Smooth muscle cell (in vitro differentiated cells): ENCODE measurements around the gene CNTN5. TPM values are rescaled to one million over a fixed set of nuclear protein-coding genes. Genes with fewer than 3 reads are reported as not detected.

ENCODE experiments used
- DNase-seq: peaks from one replicate; lab custom pipeline; 2025; ENCODE audit not compliant: unreplicated experiment; lab: John Stamatoyannopoulos, UW
- H2AFZ ChIP-seq: fragments of 200-600 bp; sonication (generic); 2 replicates; pipeline ENCODE4 v1.6.0; 2016; ENCODE audit warnings: antibody characterized with exemption, low read depth, mild to moderate bottlenecking
- H3F3A ChIP-seq: fragments of 200-600 bp; sonication (generic); 2 replicates; pipeline ENCODE4 v1.6.0; 2017; ENCODE audit warnings: antibody characterized with exemption, low read depth
- H3K27ac ChIP-seq: fragments of 200-600 bp; sonication (generic); 2 replicates; pipeline ENCODE4 v1.5.1; 2016; ENCODE audit warnings: low read depth, mild to moderate bottlenecking
- H3K27me3 ChIP-seq: fragments of 200-600 bp; sonication (generic); 2 replicates; pipeline ENCODE4 v1.6.1; 2016; ENCODE audit warnings: low read depth, mild to moderate bottlenecking
- H3K36me3 ChIP-seq: fragments of 200-600 bp; sonication (generic); 2 replicates; pipeline ENCODE4 v1.5.1; 2016; ENCODE audit warnings: low read depth
- H3K4me1 ChIP-seq: fragments of 200-600 bp; sonication (generic); 2 replicates; pipeline ENCODE4 v1.5.1; 2016; ENCODE audit warnings: low read depth
- H3K4me2 ChIP-seq: fragments of 200-600 bp; sonication (generic); 2 replicates; pipeline ENCODE4 v1.6.0; 2016; ENCODE audit warnings: mild to moderate bottlenecking
- H3K4me3 ChIP-seq: fragments of 200-600 bp; sonication (generic); 2 replicates; pipeline ENCODE4 v1.5.1; 2016; ENCODE audit warnings: mild to moderate bottlenecking
- H3K79me2 ChIP-seq: fragments of 200-600 bp; sonication (generic); 2 replicates; pipeline ENCODE4 v1.6.0; 2016; ENCODE audit warnings: low read depth, mild to moderate bottlenecking
- H3K9ac ChIP-seq: fragments of 200-600 bp; sonication (generic); 2 replicates; pipeline ENCODE4 v1.6.0; 2016; ENCODE audit warnings: low read depth
- H3K9me3 ChIP-seq: fragments of 200-600 bp; sonication (generic); replicated peaks from 2 replicates; pipeline ENCODE4 v1.5.1; 2016; ENCODE audit warnings: low read depth
- H4K20me1 ChIP-seq: fragments of 200-600 bp; sonication (generic); 2 replicates; pipeline ENCODE4 v1.6.0; 2016; ENCODE audit warnings: low read depth
- WGBS: methylation state at CpG from one replicate; pipeline ENCODE4 v1.1.7; 2016; ENCODE audit warnings: low lambda C conversion rate; 5-methylcytosine and 5-hydroxymethylcytosine counted together
- polyA plus RNA-seq: library from polyadenylated mRNA; unstranded; fragments of >200 nt; fragmentation: Nextera tagmentation; extraction: Ambion mirVana; gene quantifications from 2 replicates; pipeline ENCODE4 v1.2.1, GENCODE V29; 2016
- total RNA-seq: library from RNA; depleted of rRNA; stranded (reverse); fragments of >200 nt; gene quantifications from 2 replicates; pipeline ENCODE4 v1.2.3, GENCODE V29; 2014
- TF ChIP-seq, protein P1 (sequence below): fragments of 200-600 bp; sonication (generic); IDR thresholded peaks from 2 replicates; pipeline ENCODE4 v1.5.1; 2017; ENCODE audit warnings: borderline replicate concordance, mild to moderate bottlenecking, antibody characterized with exemption; ENCODE audit not compliant: insufficient read depth, poor library complexity, severe bottlenecking

Gene CNTN5
- total and polyA plus RNA-seq, 2 experiments from 2014 or later, result 0.97 to 3.1 TPM

DNA sequence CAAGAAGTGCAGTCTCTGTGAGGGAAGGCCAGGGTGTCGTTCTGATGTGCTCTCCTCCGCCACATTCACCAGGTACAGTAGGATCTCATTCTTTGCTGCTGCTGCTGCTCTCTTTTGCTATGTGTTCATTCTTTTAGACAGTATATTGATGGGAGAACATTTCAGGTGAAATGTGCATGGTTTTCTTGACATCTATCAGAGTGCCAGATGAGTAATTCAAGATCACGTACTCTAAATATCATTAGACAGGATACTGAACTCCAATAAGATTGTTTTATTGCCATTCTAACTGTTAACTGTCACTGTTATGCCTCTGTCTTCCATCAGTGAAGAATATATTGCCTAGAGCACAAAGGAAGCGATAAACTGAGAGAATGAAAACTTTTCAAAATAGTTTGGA is 895.3 kb downstream of the CNTN5 start:
- Histone ChIP-seq H3K4me3 (no peak overlapping the region), H3K9me3 (no peaks in the 10 kb centered on the region), H3K4me2 (no peak overlapping the region), H3K36me3 (no peaks in the 10 kb centered on the region), H2AFZ (no peak overlapping the region), H3K79me2 (no peaks in the 10 kb centered on the region), H4K20me1 (no peaks in the 10 kb centered on the region), H3K4me1 (no peaks in the 10 kb centered on the region), H3F3A (no peaks in the 10 kb centered on the region), H3K9ac (no peak overlapping the region), H3K27ac (no peak overlapping the region), H3K27me3 (no peaks in the 10 kb centered on the region)
- 86% methylated on average over 4 of the region's 4 CpGs for WGBS
- no peak for DNase-seq
- TF ChIP-seq, protein P1, sequence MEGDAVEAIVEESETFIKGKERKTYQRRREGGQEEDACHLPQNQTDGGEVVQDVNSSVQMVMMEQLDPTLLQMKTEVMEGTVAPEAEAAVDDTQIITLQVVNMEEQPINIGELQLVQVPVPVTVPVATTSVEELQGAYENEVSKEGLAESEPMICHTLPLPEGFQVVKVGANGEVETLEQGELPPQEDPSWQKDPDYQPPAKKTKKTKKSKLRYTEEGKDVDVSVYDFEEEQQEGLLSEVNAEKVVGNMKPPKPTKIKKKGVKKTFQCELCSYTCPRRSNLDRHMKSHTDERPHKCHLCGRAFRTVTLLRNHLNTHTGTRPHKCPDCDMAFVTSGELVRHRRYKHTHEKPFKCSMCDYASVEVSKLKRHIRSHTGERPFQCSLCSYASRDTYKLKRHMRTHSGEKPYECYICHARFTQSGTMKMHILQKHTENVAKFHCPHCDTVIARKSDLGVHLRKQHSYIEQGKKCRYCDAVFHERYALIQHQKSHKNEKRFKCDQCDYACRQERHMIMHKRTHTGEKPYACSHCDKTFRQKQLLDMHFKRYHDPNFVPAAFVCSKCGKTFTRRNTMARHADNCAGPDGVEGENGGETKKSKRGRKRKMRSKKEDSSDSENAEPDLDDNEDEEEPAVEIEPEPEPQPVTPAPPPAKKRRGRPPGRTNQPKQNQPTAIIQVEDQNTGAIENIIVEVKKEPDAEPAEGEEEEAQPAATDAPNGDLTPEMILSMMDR, result no peak

GRCh38 chr11:99918761-99919160 is 898.0 kb downstream of the CNTN5 start:
- H3K9me3 ChIP-seq, result no peaks in the 10 kb centered on the region
- TF ChIP-seq, protein P1, result no peak
- no peak overlapping the region for H3K4me2 ChIP-seq
- no peaks in the 10 kb centered on the region for H3K27me3 ChIP-seq
- no peak overlapping the region for H3K9ac ChIP-seq
- WGBS, result 75% methylated on average over 3 of the region's 3 CpGs
- H3K4me1 ChIP-seq, result no peaks in the 10 kb centered on the region
- no peak overlapping the region for H3K4me3 ChIP-seq
- H3K27ac ChIP-seq, result no peak overlapping the region
- H4K20me1 ChIP-seq, result no peaks in the 10 kb centered on the region
- H3K36me3 ChIP-seq, result no peaks in the 10 kb centered on the region
- H3F3A ChIP-seq, result no peaks in the 10 kb centered on the region
- H2AFZ ChIP-seq, result no peak overlapping the region
- H3K79me2 ChIP-seq, result no peaks in the 10 kb centered on the region
- no peak for DNase-seq

- Histone ChIP-seq H3K4me1 (peaks cover 5% of the 10 kb centered on the region), H3F3A (no peaks in the 10 kb centered on the region), H3K4me3 (no peak overlapping the region), H3K27me3 (no peaks in the 10 kb centered on the region), H4K20me1 (no peaks in the 10 kb centered on the region), H3K4me2 (no peak overlapping the region), H3K36me3 (no peaks in the 10 kb centered on the region), H3K27ac (peak overlapping the region; percentile 53), H3K79me2 (no peaks in the 10 kb centered on the region), H2AFZ (no peak overlapping the region), H3K9me3 (no peaks in the 10 kb centered on the region), H3K9ac (no peak overlapping the region)
- 72% methylated on average over 3 of the region's 3 CpGs for WGBS
- TF ChIP-seq, protein P1, result no peak
- no peak for DNase-seq
Observed at GRCh38 chr11:99920956-99921355, 900.2 kb downstream of the CNTN5 start.

- Histone ChIP-seq H3F3A (no peaks in the 10 kb centered on the region), H3K36me3 (no peaks in the 10 kb centered on the region), H2AFZ (no peak overlapping the region), H3K4me3 (no peak overlapping the region), H3K27me3 (no peaks in the 10 kb centered on the region), H3K4me1 (peaks cover 12% of the 10 kb centered on the region), H4K20me1 (no peaks in the 10 kb centered on the region), H3K4me2 (no peak overlapping the region), H3K9ac (no peak overlapping the region), H3K79me2 (no peaks in the 10 kb centered on the region), H3K27ac (no peak overlapping the region), H3K9me3 (no peaks in the 10 kb centered on the region)
- no peak for DNase-seq
- TF ChIP-seq, protein P1, result no peak
- WGBS, result 0% methylated on average over 1 of the region's 1 CpG
Observed at GRCh38 chr11:99925968-99926367, 905.2 kb downstream of the CNTN5 start.
